ENCODE data around the gene STRN4.
A peak's percentile ranks its signal among the peaks of the same experiment; 100 is the strongest.
"Not testable (repeated sequence)": the region's sequence is repeated elsewhere in the genome, so short reads cannot be mapped to it uniquely, and the experiment has no call there.

STRN4 gene

DNA sequence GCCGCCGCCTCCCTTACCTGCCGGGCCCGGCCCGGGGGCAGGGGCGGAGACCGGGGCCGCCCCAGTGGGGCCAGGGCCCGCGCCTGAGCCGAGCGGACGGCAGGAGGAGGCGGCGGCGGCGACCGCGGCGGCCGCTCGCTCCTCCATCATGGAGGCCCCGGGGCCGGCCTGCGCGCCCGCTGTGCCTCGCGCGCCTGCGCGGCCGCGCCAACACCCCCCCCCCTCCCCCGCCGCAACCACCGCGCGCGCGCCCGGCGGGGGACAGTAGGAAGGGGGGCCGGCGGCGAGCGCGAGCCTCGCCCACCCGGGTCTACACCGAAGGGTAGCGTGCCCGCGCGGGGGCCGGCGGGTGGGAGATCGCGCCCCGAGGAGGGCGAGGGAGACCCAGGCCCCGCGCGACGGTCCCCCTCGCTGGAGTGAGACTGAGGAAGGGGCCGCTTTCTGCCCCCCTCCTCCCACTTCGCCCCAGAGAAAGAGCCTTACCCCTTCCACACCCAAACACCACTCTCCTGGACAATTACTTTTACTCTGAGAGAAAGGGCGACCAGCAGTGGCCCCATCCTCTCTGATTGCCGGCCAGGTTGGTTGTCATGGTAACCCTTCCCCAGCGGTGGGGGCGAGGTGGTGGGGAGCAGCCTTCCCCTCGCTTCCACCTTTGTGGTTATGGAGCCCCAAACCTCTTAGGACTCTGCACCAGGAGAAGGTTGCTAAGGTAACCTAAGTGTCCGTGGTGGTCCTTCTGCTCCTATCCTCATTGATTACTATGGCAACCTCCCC lies at the start of gene STRN4:
Gene STRN4, minus strand, starts transcription at position 170 of the 777 bp plus-strand sequence. Its CDS starts 20 bp downstream, at position 150.
- DNase-seq (ENCODE audit: low read depth), result no peak

GRCh38 chr19:46791944-46792343 lies 45.7 kb upstream of the STRN4 start:
- DNase-seq (ENCODE audit: low read depth), result no peak

DNA sequence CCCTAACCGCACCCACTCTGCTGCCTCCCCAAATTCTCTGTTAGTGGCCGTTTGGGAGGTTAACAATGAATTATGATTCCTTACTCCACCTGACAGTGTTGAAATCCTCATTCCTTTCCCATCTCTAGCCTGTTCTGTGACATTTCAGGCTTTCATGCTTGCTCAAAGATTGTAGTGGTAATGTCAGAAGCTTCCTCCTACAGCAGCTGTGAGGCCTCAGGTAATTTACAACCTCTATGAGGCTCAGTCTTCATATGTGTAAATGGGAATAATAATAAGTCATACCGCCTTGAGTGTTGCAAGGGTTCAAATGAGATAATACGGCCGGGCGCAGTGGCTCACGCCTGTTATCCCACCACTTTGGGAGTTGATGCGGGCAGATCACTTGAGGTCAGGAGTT lies 43.1 kb upstream of the STRN4 start:
- no peak for DNase-seq (ENCODE audit: low read depth)

DNA sequence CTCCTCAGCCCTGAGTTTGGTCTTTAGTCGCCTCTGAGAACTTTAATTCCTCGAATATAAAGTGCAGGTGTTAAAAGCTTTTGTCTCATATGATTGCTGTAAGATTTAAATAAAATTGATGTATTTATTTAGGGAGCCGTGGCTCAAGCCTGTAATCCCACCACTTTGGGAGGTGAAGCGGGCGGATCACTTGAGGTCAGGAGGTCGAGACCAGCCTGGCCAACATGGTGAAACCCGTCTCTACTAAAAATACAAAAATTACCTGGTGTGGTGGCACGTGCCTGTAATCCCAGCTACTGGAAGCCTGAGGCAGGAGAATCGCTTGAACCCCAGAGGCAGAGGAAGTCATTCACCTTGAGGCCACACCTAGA lies 42.7 kb upstream of the STRN4 start:
- no peak for DNase-seq (ENCODE audit: low read depth)

DNA sequence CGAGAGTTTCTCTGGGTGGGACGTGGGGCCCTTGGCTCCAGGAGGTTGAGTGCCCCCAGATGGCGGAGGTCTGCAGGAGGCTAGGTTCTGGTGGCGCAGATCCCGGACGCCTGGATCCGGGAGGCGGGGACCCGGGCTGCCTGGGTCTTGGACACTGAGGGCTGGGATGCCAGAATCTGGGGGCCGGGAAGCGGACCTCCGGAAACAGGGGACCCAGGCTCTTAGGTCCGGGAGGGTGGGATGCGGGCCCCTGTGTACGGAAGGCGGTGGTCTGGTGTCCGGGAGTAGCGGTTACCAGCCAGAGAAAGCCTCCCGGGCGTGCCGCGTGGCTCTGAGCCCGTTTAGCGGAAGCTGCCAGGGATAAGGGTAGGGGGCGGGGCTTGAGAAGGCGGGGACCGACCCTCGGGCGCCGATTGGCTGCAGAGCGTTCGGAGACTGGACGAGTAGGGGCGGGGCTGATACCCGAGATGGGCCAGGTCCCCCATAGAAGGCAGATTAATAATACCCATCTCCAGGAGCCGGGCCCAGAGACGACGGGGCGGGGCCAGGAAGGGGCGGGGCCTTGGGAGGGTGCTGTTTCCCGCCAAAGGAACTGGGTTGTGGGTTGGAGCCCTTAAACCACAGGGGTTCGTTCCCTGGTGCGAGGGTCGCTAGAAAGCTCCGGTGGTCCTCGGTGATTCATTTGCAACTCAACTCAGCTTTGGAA lies 42.2 kb upstream of the STRN4 start, which contains the start of gene SLC1A5:
Gene SLC1A5, minus strand, starts transcription at position 333 of the 706 bp plus-strand sequence. CDS start 629 bp downstream, outside the sequence.
- peak; percentile 94 for DNase-seq (ENCODE audit: low read depth)

DNA sequence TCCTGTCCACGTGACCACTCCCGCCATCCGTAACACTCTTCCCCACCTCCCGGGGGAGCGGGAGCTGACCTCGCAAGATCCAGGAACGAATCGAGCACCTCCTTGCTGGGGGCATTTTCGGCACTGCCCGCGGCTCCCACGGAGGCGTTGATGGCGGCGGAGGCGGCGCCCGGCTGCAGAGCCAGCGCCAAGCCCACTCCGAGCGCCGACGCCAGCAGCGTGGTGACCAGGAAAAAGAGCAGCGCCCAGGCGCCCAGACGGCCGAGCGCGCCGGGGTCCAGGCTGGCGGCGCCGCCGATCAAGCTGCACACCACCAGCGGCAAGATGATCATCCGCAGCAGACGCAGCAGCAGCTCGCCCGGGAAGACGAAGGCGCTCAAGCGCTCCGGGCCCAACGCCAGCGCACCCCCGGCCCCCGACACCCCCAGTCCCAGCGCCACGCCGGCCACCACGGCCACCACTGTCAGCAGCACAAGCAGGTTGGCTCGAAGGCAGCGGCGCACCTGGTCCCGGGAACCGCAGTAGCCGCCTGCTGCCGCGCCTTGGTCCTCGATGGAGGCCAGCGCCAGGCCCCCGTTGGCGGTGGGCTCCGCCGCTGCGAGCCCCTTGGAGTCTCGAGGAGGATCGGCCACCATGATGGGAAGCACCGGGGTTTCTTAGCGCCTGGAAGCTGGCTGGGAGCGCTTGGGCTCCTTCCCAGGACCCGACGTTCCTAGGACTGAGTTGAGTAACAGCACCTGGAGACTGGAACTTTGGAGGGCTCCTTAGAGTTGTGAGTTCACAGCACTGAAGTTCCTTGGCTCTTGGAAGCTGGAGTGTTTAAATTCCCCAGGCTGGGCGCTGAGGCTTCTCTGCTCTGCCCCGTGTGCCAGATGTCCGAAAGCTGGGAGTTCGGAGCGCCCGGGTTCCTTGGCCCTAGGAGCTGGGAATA lies 41.3 kb upstream of the STRN4 start:
- DNase-seq (ENCODE audit: low read depth), result no peak

DNA sequence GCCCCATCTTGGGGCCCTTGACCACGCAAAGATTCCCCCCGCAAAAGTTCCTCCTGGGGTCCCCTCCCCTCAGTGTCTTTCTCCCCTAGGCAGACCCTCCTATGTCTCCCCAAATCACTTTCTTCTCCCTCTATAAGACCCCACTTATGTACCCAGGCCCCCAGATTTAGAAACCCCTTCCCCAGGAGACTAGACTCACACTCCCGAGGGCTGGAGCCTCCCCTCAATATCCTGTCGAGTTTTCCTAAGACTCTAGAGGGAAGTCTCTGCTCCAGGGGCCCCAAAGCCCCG lies 40.7 kb upstream of the STRN4 start:
- DNase-seq (ENCODE audit: low read depth), result no peak

DNA sequence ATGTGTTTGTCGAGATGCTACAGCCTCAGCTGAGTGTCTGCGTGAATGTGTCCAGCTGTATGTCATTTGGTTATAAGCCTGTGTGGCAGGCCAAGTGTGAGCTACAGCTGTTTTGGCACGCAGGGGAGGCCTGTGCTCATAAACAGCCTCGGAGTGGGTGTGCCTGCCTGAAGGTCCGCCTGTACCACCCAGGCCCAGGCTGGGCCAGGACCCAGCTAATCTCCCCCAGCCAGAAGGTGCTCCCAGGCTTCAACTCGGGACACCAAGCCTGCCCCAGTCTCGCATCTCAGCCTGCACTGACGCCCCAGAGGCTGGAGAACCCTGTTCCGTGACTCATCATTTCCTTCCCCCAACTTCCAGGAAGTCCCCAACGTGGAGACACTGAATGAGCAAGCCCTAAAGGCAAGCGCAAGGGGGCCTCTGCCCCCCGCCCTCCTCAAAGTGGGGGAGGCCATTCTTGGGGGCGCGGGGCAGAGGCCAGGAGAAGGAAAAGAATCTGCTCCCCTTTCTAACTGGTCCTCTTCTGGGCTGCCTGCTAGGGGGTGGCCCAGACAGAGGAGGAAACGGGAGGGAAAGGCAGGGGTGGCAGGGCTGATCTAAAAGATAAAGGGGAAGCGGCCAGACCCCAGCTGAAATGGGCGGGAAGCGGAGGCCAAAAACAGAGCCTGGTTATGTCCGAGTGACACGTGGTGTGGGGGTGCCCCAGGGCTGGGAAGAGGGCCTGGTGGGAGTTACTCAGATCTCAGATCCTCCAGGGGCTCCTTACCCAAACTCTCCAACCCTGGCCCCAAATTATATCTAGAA lies 40.2 kb upstream of the STRN4 start:
- peak; percentile 75 for DNase-seq (ENCODE audit: low read depth)

DNA sequence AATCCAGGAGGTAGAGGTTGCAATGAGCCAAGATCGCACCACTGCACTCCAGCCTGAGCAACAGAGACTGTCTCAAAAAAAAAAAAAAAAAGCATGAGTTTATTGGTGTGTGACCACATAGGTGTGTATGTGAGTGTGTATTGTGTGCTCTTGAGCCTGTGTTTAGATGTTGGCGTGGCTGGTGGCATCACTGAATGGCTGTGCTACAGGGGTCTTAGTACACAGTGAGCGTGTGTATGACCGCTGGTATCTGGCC lies 39.7 kb upstream of the STRN4 start:
- DNase-seq (ENCODE audit: low read depth), result no peak

DNA sequence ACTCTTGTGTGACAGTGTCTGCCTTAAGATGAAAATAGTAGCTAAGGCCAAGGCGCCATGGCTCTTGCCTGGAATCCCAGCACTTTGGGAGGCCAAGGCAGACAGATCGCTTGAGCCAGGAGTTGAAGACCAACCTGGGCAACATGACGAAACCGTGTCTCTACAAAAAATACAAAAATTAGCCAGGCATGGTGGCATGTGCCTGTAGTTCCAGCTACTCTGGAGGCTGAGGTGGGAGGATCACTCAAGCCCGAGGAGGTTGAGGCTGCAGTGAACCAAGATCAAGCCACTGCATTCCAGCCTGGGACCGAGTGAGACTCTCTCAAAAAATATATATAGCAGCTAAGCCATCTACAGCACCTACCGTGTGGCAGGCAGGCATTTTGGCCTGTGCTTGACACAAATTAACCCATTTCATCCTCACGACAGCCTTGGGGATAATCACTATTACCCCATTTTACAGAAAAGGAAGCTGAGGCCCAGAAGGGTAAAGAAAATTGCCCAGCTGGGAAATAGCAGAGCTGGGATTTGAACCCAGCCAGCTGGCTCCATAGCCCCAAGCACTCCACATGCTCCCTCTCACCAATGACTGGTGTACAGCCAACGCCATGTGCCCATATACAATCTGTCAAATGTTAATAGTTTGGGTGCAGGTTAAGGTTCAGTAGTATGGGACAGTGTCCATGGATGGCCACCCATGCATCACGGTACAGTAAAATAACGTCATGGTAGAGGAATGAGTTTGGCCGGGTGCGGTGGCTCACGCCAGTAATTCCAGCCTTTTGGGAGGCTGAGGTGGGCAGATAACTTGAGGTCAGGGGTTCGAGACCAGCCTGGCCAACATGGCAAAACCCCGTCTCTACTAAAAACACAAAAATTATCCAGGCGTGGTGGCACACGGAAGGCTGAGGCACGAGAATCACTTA lies 39.1 kb upstream of the STRN4 start:
- DNase-seq (ENCODE audit: low read depth), result no peak

DNA sequence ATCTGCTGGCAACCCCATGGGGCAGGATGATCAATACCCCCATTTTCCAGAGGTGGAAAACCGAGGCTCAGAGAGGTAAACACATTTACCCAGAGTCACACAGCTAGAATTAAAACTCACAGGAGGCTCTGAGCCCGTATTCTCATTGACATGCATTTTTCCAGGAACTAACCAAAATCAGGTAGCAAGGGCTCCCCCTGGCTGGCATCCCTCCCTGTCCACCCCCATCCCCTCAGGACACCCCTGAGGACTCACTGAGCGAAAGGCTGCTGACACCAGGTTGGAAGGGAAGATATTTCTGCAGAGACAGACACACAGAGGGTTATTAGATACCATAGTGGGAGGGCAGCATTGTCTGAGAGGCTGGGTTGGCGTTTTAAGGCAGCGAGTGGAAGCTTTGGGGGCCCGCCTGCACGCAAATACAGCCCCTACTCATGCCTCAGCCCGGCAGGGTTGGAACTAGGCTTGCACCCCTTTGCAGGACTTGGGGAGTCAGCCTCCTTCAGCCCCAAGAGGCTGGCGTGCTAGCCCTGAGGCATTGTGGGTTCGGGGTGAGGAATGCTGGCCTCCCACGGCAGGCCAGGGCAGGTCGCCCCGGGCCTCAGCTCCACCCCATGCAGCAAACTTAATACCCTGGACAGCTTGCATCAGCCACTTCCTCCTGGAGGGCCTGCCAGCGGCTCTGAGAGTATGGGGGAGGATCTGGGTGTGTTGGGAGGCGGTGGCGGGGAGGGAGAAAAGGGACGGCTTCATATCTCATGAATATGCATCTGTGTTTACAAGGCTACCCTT lies 38.2 kb upstream of the STRN4 start:
- no peak for DNase-seq (ENCODE audit: low read depth)

- DNase-seq (ENCODE audit: low read depth), result no peak
Measured at GRCh38 chr19:46783670-46784069, 37.4 kb upstream of the STRN4 start.

DNA sequence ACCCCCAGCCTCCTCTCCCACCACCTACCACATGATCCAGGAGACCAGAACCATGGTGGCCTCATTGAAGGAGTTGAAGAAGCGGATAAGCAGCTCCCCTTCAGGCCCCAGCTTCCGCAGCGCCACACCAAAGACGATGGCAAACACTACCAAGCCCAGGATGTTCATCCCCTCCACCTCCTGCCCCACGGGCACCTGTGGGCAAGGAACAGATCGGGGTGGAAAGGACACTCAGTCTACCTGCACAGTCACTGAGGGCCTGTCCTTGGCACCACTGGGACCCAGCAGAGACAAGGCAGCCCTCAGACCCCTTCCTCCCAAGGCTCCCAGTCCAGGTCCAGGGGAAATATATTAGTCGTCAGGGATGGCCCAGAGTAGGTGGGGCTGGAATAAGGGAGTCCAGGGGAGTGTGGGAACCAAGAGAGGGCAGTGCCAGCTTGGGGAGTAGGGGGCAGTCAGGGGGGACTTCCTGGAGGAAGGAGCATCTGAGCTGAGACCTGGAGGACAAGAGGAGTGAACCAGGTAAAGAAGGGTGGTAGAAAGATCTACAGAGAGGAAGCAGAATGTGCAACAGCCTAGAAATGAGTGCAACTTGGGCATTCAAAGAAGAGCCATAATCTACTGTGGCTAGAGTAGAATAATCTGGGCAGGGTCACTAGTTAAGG lies 36.2 kb upstream of the STRN4 start:
- DNase-seq (ENCODE audit: low read depth), result no peak

DNA sequence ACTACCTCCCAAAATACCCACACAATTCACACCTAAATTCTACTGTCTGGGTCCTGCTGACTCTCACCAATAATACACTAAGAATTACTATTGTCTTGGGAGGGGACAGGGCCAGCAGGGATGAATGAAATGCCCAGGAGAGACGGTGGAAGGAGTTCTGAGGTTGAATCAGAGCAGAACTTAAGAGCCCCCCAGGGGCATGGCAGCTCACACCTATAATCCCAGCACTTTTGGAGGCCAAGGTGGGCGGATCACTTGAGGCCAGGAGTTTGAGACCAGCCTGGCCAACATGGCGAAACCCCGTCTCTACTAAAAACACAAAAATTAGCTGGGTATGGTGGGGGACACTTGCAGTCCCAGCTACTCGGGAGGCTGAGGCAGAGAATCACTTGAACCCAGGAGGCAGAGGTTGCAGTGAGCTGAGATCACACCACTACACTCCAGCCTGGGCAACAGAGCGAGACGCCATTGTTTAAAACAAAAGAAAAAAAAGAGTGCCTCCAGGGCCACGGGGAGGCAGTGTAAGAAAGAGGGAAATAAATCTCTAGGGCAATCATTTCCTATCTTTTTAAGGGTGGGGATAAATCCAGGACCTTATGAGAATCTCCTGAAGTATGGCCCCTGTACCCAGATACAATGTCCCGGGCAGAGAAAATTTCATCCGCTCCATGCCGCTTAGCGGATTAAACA lies 31.9 kb upstream of the STRN4 start:
- DNase-seq (ENCODE audit: low read depth), result not testable (repeated sequence)

DNA sequence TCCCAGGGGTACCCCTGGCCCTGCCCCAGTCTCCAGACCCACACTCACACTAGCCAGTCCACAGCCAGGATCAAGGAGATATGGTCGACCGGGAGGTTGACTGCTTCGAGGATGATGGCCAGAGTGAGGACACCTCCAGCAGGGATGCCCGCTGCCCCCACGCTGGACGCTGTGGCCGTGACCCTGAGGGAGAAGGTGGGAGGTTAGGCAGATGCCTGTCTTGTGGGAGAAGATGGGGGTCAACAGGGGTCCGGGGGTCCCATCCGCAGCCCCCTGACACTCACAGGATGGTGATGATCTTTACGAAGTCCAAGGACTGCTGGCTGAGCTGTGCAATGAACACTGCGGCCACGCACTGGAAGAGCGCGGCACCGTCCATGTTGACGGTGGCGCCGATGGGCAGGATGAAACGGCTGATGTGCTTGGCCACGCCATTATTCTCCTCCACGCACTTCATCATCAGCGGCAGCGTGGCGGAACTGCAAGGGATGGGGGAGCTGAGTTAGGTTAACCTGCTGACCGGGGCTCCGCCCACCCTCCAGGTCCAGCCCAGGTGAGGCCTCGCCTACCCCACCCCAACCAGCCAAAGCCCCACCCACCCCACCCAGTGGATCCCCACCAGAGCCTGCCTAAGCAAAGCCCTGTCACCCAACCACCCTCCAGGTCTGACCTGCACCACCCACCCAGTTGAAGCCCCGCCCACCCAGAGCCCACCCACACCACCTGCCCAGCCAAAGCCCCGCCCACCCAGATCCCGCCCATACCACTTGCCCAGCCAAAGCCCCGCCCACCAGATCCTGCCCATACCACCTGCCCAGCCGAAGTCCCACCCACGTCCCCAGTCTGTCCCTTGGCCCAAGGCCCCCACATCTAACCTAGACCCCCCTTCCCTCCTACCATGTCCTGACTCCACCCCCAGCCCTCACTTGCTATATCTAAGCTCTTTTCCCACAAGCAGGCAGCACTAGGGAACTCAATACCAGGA lies 31.0 kb upstream of the STRN4 start:
- DNase-seq (ENCODE audit: low read depth), result no peak

- no peak for DNase-seq (ENCODE audit: low read depth)
Measured at GRCh38 chr19:46775642-46776258, 29.5 kb upstream of the STRN4 start.

GRCh38 chr19:46773018-46773399 lies 26.8 kb upstream of the STRN4 start:
- no peak for DNase-seq (ENCODE audit: low read depth)
